Keratinocyte (primary cell): ENCODE data around the gene RHOBTB1. TPM values are rescaled to one million over a fixed set of nuclear protein-coding genes. Genes with fewer than 3 reads are reported as not detected.

Source experiments
- DNase-seq: peaks from one replicate; pipeline ENCODE4 v3.0.0-alpha.2; 2011; ENCODE audit warnings: low read depth, missing footprints, low spot score
- FAIRE-seq: peaks from 2 replicates; lab custom pipeline; 2011; peaks lifted over from hg19 to GRCh38; lab: Jason Lieb, UNC
- H2AFZ ChIP-seq: 2 replicates; pipeline ENCODE4 v1.6.0; 2012; ENCODE audit warnings: low read length, control low read depth, inconsistent platforms; ENCODE audit not compliant: control insufficient read depth
- H3K27ac ChIP-seq: 2 replicates; pipeline ENCODE4 v1.5.1; 2011; ENCODE audit warnings: low read length; ENCODE audit not compliant: control insufficient read depth, insufficient read depth
- H3K27me3 ChIP-seq: 3 replicates; pipeline ENCODE4 v1.6.0; 2011; ENCODE audit warnings: low read length; ENCODE audit not compliant: control insufficient read depth, insufficient read depth; ENCODE audit errors: extremely low read depth
- H3K36me3 ChIP-seq, 2 experiments: 2 replicates in 1 of 2; 3 replicates in 1 of 2; pipeline ENCODE4 v1.5.1; 2011; ENCODE audit warnings: low read length in 2 of 2, mild to moderate bottlenecking in 1 of 2; ENCODE audit not compliant: control insufficient read depth in 2 of 2, insufficient read depth in 2 of 2; ENCODE audit errors: extremely low read depth in 1 of 2
- H3K4me1 ChIP-seq: 3 replicates; pipeline ENCODE4 v1.5.1; 2011; ENCODE audit warnings: low read length; ENCODE audit not compliant: control insufficient read depth, insufficient read depth; ENCODE audit errors: extremely low read depth
- H3K4me2 ChIP-seq: 3 replicates; pipeline ENCODE4 v1.6.0; 2011; ENCODE audit warnings: low read depth, low read length; ENCODE audit not compliant: control insufficient read depth, insufficient read depth; ENCODE audit errors: extremely low read depth
- H3K4me3 ChIP-seq, 3 experiments: fragments of 200-600 bp in 1 of 3; sonication (generic) in 1 of 3; 2 replicates in 2 of 3; 3 replicates in 1 of 3; pipeline ENCODE4 v1.5.1; 2011 to 2016; ENCODE audit warnings: low read length in 3 of 3, mild to moderate bottlenecking in 3 of 3, control low read depth in 2 of 3, inconsistent platforms in 1 of 3, low read depth in 1 of 3, mixed read lengths in 1 of 3, mixed run types in 1 of 3, moderate library complexity in 1 of 3; ENCODE audit not compliant: control insufficient read depth in 2 of 3, insufficient read depth in 2 of 3; ENCODE audit errors: extremely low read depth in 1 of 3
- H3K79me2 ChIP-seq: 2 replicates; pipeline ENCODE4 v1.6.0; 2012; ENCODE audit warnings: low read length; ENCODE audit not compliant: control insufficient read depth, insufficient read depth
- H3K9ac ChIP-seq: 3 replicates; pipeline ENCODE4 v1.6.0; 2011; ENCODE audit warnings: low read length; ENCODE audit not compliant: control insufficient read depth, insufficient read depth; ENCODE audit errors: extremely low read depth
- H3K9me1 ChIP-seq: 3 replicates; pipeline ENCODE4 v1.6.0; 2011; ENCODE audit warnings: low read length; ENCODE audit not compliant: control insufficient read depth, insufficient read depth; ENCODE audit errors: extremely low read depth
- H3K9me3 ChIP-seq: 2 replicates; pipeline ENCODE4 v1.5.1; 2012; ENCODE audit warnings: low read depth, low read length; ENCODE audit not compliant: control insufficient read depth
- H4K20me1 ChIP-seq: 3 replicates; pipeline ENCODE4 v1.6.0; 2011; ENCODE audit warnings: low read length; ENCODE audit not compliant: control insufficient read depth, insufficient read depth; ENCODE audit errors: extremely low read depth
- EZH2 ChIP-seq: IDR thresholded peaks from one replicate; pipeline ENCODE4 v1.6.1; 2012; ENCODE audit warnings: inconsistent platforms, mild to moderate bottlenecking, low read length, moderate library complexity
- dilution Hi-C: fragments of 300-500 bp; cut with MboI; formaldehyde crosslinking; loops from one replicate; pipeline ENCODE4 v1.7.0; 2020; ENCODE audit warnings: low sequenced_read_pairs; ENCODE audit not compliant: extremely low pct_ligation_motif_present
- polyA plus RNA-seq, 5 experiments: library from polyadenylated mRNA; depleted of rRNA in 3 of 5; stranded (reverse) in 3 of 5; stranded (forward) in 1 of 5; unstranded in 1 of 5; fragments of >200 nt; gene quantifications; 1 replicate in 1 of 5; 2 replicates in 3 of 5; 3 replicates in 1 of 5; pipeline versions ENCODE4 v1.2.1 to v1.2.3, GENCODE V29; 2011 to 2012; ENCODE audit warnings: missing spikeins in 2 of 5, low read depth in 1 of 5, low replicate concordance in 1 of 5
- TF ChIP-seq, protein P1 (sequence below), 3 experiments: IDR thresholded peaks in 1 of 3; conservative IDR thresholded peaks in 1 of 3; optimal IDR thresholded peaks in 1 of 3; 2 replicates in 2 of 3; 3 replicates in 1 of 3; pipeline versions ENCODE3 to v1.5.1; 2011; ENCODE audit warnings: low read length in 3 of 3, mild to moderate bottlenecking in 3 of 3, moderate library complexity in 2 of 3, control low read depth in 1 of 3, inconsistent platforms in 1 of 3; ENCODE audit not compliant: insufficient read depth in 2 of 3; ENCODE audit errors: extremely low read depth in 1 of 3

Gene RHOBTB1
- polyA plus RNA-seq, 1 donor (not counting 4 experiments of a cell fraction or from before 2014, with no cell fraction given): 4.6 TPM

DNA sequence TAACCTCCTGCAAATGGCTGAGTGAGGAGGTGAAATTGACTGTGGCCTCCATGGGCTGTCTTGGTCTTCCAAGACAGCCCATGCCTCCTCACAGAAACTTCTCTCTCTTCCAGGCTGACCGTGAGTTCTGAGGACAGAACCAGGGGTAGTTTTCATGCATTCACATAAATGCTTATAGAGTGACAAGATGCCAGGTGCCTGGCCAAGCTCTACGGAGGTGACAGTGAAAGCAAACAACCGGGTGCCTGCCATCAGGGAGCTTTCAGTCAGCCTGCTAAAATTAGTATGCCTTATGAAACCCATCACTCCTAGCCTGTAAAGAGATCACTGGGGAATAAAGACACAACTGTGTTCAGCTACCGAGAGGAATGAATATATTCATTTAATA lies 919 bp upstream of the RHOBTB1 start:
- H3K9me1 ChIP-seq: no peaks in the 10 kb centered on the region
- peak overlapping the region; percentile 81 for H3K9ac ChIP-seq
- peak overlapping the region; percentile 64 to 83 (median 70) for H3K4me3 ChIP-seq
- H4K20me1 ChIP-seq: no peaks in the 10 kb centered on the region
- no peaks in the 10 kb centered on the region for H3K79me2 ChIP-seq
- dilution Hi-C loops: no loop called here
- no peak overlapping the region for H3K27ac ChIP-seq
- H3K4me1 ChIP-seq: peaks cover 7% of the 10 kb centered on the region
- H3K4me2 ChIP-seq: peak overlapping the region; percentile 88
- peaks cover 9% of the 10 kb centered on the region for H3K27me3 ChIP-seq
- DNase-seq (no peak), FAIRE-seq (no peak)
- H2AFZ ChIP-seq: peak overlapping the region; percentile 90
- no peaks in the 10 kb centered on the region for H3K36me3 ChIP-seq
- no peak for TF ChIP-seq EZH2
- TF ChIP-seq, protein P1, sequence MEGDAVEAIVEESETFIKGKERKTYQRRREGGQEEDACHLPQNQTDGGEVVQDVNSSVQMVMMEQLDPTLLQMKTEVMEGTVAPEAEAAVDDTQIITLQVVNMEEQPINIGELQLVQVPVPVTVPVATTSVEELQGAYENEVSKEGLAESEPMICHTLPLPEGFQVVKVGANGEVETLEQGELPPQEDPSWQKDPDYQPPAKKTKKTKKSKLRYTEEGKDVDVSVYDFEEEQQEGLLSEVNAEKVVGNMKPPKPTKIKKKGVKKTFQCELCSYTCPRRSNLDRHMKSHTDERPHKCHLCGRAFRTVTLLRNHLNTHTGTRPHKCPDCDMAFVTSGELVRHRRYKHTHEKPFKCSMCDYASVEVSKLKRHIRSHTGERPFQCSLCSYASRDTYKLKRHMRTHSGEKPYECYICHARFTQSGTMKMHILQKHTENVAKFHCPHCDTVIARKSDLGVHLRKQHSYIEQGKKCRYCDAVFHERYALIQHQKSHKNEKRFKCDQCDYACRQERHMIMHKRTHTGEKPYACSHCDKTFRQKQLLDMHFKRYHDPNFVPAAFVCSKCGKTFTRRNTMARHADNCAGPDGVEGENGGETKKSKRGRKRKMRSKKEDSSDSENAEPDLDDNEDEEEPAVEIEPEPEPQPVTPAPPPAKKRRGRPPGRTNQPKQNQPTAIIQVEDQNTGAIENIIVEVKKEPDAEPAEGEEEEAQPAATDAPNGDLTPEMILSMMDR (optimal IDR thresholded peaks at IDR 0.05 in 1 of 3, IDR thresholded peaks at IDR 0.05 in 1 of 3, conservative IDR thresholded peaks at IDR 0.05 in 1 of 3; ENCODE audit: extremely low read depth in 1 of 3, insufficient read depth in 2 of 3, low read length in 3 of 3): no peak
- no peaks in the 10 kb centered on the region for H3K9me3 ChIP-seq

DNA sequence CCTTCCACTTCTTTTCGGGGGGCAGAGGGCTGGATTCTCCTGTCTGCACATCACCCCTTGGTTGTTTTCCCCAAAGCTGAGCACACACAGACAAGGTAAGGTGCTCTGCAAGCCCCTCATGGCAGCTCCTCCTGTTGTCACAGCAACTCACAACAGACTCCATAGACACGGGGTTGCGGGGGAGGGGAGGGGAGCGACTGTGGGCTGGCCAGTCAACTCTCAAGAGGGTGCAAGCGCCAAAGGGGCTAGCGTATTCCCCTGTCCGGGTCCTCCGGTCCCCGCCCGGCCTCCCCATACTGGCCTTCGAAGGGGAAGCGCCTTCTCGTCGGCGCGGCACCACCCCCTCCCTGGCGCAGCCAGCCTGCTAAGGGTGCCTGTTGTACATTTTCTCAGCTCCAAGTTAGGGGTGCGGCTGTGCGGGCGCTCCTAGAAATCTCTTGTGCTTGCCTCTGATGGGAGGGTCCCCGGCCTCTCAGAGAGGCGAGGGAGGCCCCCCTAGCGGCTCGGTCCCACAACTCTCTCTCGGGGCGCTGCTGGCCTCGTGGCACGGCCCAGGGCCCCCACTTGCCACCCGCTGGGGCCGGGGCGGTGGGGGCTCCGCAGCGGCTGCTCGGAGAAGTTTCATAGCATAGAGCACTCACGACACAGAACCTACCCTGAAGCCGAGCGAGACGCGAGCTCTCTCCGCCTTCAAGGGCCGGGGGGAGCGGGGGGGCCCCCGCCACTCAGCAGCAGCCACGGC lies 498 bp downstream of the RHOBTB1 start:
- dilution Hi-C loops: no loop called here
- no peaks in the 10 kb centered on the region for H3K9me3 ChIP-seq
- H4K20me1 ChIP-seq: no peaks in the 10 kb centered on the region
- H3K9ac ChIP-seq: peak overlapping the region; percentile 81
- FAIRE-seq (no peak), DNase-seq (no peak)
- no peaks in the 10 kb centered on the region for H3K79me2 ChIP-seq
- no peaks in the 10 kb centered on the region for H3K9me1 ChIP-seq
- peak overlapping the region; percentile 90 for H2AFZ ChIP-seq
- H3K36me3 ChIP-seq: no peaks in the 10 kb centered on the region
- H3K4me3 ChIP-seq: peak overlapping the region; percentile 64 to 83 (median 70)
- peak overlapping the region; percentile 11 for H3K27ac ChIP-seq
- H3K27me3 ChIP-seq: peaks cover 9% of the 10 kb centered on the region
- no peak for TF ChIP-seq EZH2
- TF ChIP-seq, protein P1 (optimal IDR thresholded peaks at IDR 0.05 in 1 of 3, IDR thresholded peaks at IDR 0.05 in 1 of 3, conservative IDR thresholded peaks at IDR 0.05 in 1 of 3; ENCODE audit: extremely low read depth in 1 of 3, insufficient read depth in 2 of 3, low read length in 3 of 3): no peak
- H3K4me2 ChIP-seq: peak overlapping the region; percentile 88
- peaks cover 7% of the 10 kb centered on the region for H3K4me1 ChIP-seq
